PC-9 (cell line): ENCODE measurements around the gene MSI2. TPM values are rescaled to one million over a fixed set of nuclear protein-coding genes. Genes with fewer than 3 reads are reported as not detected.

Source experiments
- BruUV-seq: library from RNA; stranded (reverse); fragments of 400-500 nt; replicated peaks from 2 replicates; lab custom pipeline; 2021; lab: Mats Ljungman, UMichigan
- CTCF ChIA-PET: fragments of 300-600 bp; sonication (Branson Sonifier 250); formaldehyde crosslinking; loops from one replicate; lab custom pipeline; 2022; ENCODE audit warnings: antibody characterized with exemption; lab: Charles Lee
- POLR2A ChIA-PET: fragments of 300-600 bp; sonication (Branson Sonifier 250); formaldehyde crosslinking; loops from one replicate; lab custom pipeline; 2022; ENCODE audit warnings: antibody characterized with exemption; ENCODE audit not compliant: unreplicated experiment; lab: Charles Lee
- DNase-seq, 2 experiments: peaks; one replicate each; pipeline versions ENCODE4 v3.0.0 to v3.0.0-alpha.2; 2015 to 2022; ENCODE audit warnings: mixed read lengths in 1 of 2
- H2AFZ ChIP-seq: fragments of 200-600 bp; sonication (generic); 2 replicates; pipeline ENCODE4 v1.8.1; 2017; ENCODE audit warnings: antibody characterized with exemption
- H3F3A ChIP-seq: fragments of 200-600 bp; sonication (generic); 2 replicates; pipeline ENCODE4 v1.8.1; 2017; ENCODE audit warnings: antibody characterized with exemption, mild to moderate bottlenecking, low read depth; ENCODE audit not compliant: insufficient read depth
- H3K27ac ChIP-seq: fragments of 200-600 bp; sonication (generic); 2 replicates; pipeline ENCODE4 v1.6.1; 2016; ENCODE audit warnings: mixed run types
- H3K27me3 ChIP-seq: fragments of 200-600 bp; sonication (generic); 2 replicates; pipeline ENCODE4 v1.6.1; 2016; ENCODE audit warnings: low read depth, mixed run types; ENCODE audit not compliant: insufficient read depth
- H3K36me3 ChIP-seq: fragments of 200-600 bp; sonication (generic); 2 replicates; pipeline ENCODE4 v1.6.1; 2016; ENCODE audit warnings: low read depth, mixed run types
- H3K4me1 ChIP-seq: fragments of 200-600 bp; sonication (generic); replicated peaks from 2 replicates; pipeline ENCODE4 v1.6.1; 2016; ENCODE audit warnings: mixed run types; ENCODE audit not compliant: insufficient read depth
- H3K4me2 ChIP-seq: fragments of 200-600 bp; sonication (generic); 2 replicates; pipeline ENCODE4 v1.6.1; 2017; ENCODE audit warnings: mixed run types
- H3K4me3 ChIP-seq: fragments of 200-600 bp; sonication (generic); 2 replicates; pipeline ENCODE4 v1.6.1; 2016; ENCODE audit warnings: mixed run types
- H3K79me2 ChIP-seq: fragments of 200-600 bp; sonication (generic); 2 replicates; pipeline ENCODE4 v1.6.1; 2017; ENCODE audit warnings: low read depth, mixed run types
- H3K9me2 ChIP-seq: fragments of 200-600 bp; sonication (generic); 2 replicates; pipeline ENCODE4 v1.8.1; 2017; ENCODE audit warnings: mild to moderate bottlenecking; ENCODE audit not compliant: insufficient read depth
- H3K9me3 ChIP-seq: fragments of 200-600 bp; sonication (generic); 2 replicates; pipeline ENCODE4 v1.8.1; 2016; ENCODE audit warnings: low read depth; ENCODE audit not compliant: insufficient read depth
- H4K20me1 ChIP-seq: fragments of 200-600 bp; sonication (generic); 2 replicates; pipeline ENCODE4 v1.8.1; 2017; ENCODE audit not compliant: insufficient read depth
- EZH2 ChIP-seq: fragments of 200-600 bp; sonication (generic); IDR thresholded peaks from 2 replicates; pipeline ENCODE4 v1.8.0; 2017; ENCODE audit warnings: antibody characterized with exemption, low read depth
- intact Hi-C: fragments of 100-400 bp; cut with micrococcal nuclease; formaldehyde crosslinking; loops from one replicate; pipeline ENCODE4 v1.10.0; 2022; ENCODE audit not compliant: unreplicated experiment
- total RNA-seq: library from RNA; stranded (reverse); gene quantifications from 2 replicates; pipeline ENCODE4 v1.2.3, GENCODE V29; 2021
- TF ChIP-seq, protein P1 (sequence below): fragments of 200-600 bp; sonication (generic); conservative IDR thresholded peaks from 2 replicates; pipeline ENCODE4 v1.6.1; 2017; ENCODE audit warnings: mixed run types, antibody characterized with exemption, mild to moderate bottlenecking, moderate library complexity

Gene MSI2
- total RNA-seq, 1 experiment from 2014 or later = 15.7 TPM

DNA sequence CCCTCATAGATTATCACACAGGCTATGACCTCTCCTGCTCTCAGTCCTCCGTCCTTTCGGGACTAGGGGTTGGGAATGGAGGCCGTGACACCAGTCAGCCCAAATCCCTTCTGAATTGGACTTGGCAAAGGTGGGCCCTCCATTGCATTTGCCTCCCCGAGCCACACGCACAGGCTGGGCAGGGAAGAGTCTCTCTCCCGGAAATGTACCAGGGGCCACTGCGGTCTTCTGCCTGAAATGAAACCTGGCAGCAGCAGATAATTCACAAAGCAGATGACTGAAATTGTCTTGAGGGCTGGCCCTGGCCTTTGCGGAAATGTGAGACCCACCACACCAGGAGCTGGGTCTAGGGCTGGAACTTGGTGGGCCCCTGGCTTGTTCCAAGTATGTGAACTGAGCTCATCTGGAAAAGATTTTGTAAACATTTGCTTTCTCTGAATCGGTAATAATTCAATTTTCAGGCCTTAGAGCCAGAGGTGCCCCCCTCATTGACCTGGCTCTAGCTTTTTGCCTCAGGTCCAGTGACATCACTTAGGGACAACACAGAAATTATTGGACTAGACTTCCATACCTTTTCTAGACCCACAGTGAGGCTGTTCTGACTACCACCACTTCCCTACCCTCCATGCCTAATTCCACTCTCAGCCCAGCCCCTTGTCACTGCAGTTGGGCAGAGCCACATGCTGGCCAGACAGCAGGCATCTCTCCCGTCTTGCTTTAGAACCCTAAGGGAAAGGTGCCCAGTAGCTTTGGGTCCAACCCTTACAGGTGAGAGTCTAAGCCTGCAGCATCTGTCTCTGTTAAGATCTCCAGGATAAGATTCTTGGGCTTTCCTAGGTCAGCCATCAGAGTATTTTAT is 413.6 kb downstream of the MSI2 start:
- H3K4me1 ChIP-seq = no peaks in the 10 kb centered on the region
- no peaks in the 10 kb centered on the region for H3K36me3 ChIP-seq
- no peaks in the 10 kb centered on the region for H4K20me1 ChIP-seq
- H3K9me2 ChIP-seq = no peaks in the 10 kb centered on the region
- peaks cover 3% of the 10 kb centered on the region; the same call in 1 of the 2 replicates for H3K27me3 ChIP-seq
- no peaks in the 10 kb centered on the region for H3K9me3 ChIP-seq
- no TSS peak for BruUV-seq
- H3K27ac ChIP-seq = no peak overlapping the region
- no peak overlapping the region for H3K4me3 ChIP-seq
- H3F3A ChIP-seq = no peaks in the 10 kb centered on the region
- no peak overlapping the region for H3K4me2 ChIP-seq
- ChIA-PET CTCF (no interaction called here), POLR2A (no interaction called here)
- intact Hi-C loops = loop anchor here (5.0 to 10.0 kb wide), 2 partner anchors 327 to 535 kb away; no protein-coding TSS in a partner anchor
- H3K79me2 ChIP-seq = no peaks in the 10 kb centered on the region
- H2AFZ ChIP-seq = no peak overlapping the region
- DNase-seq = no peak
- no peak for TF ChIP-seq EZH2
- TF ChIP-seq, protein P1, sequence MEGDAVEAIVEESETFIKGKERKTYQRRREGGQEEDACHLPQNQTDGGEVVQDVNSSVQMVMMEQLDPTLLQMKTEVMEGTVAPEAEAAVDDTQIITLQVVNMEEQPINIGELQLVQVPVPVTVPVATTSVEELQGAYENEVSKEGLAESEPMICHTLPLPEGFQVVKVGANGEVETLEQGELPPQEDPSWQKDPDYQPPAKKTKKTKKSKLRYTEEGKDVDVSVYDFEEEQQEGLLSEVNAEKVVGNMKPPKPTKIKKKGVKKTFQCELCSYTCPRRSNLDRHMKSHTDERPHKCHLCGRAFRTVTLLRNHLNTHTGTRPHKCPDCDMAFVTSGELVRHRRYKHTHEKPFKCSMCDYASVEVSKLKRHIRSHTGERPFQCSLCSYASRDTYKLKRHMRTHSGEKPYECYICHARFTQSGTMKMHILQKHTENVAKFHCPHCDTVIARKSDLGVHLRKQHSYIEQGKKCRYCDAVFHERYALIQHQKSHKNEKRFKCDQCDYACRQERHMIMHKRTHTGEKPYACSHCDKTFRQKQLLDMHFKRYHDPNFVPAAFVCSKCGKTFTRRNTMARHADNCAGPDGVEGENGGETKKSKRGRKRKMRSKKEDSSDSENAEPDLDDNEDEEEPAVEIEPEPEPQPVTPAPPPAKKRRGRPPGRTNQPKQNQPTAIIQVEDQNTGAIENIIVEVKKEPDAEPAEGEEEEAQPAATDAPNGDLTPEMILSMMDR = no peak

DNA sequence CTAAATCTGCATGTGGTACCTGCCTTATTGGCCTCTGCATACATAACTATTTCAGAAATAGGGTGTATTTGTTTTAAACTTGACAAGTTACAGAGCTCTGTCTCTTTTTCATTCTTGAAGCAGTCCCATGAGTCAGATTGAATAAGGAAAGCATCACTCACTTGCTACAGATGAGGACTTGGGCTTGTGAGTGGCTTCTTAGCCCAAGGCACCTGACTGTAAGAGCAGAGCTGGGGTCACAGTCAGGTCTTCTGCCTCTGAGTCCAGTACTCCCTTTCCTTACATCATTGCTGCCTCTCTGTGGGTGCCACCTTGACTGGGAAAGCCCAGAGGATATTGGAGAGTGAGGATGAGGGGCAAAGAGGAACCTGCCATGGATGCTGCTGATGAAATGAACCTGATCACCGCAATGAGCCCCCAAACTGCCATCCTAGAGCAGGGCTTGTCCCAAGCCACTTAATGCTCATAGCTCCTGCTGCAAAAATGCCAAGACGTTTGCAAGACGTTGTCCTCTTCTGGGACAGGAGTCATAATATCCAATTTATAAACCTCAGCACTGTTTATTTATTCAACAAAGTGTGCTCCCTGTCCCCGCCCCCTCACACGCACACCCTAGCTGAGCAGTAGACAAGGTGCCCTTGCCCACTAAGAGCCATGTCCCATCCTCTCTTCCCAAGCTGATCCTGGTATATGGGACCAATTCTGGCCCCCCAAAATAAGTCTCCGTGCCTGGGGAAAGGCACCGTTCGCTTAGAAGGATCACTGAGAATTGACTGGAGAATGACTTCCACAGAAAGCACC is 414.6 kb downstream of the MSI2 start:
- intact Hi-C loops = loop anchor here (5.0 to 10.0 kb wide), 2 partner anchors 326 to 536 kb away; no protein-coding TSS in a partner anchor
- POLR2A ChIA-PET = no interaction called here
- no peak for DNase-seq

More for the DNA sequence above, 414.6 kb downstream of the MSI2 start:
- H3K4me1 ChIP-seq = no peaks in the 10 kb centered on the region
- peaks cover 3% of the 10 kb centered on the region; the same call in 1 of the 2 replicates for H3K27me3 ChIP-seq
- H3K36me3 ChIP-seq = no peaks in the 10 kb centered on the region
- no peaks in the 10 kb centered on the region for H3K79me2 ChIP-seq
- no peak overlapping the region for H3K4me2 ChIP-seq
- no peak overlapping the region for H2AFZ ChIP-seq
- H3K9me2 ChIP-seq = no peaks in the 10 kb centered on the region
- no peaks in the 10 kb centered on the region for H3F3A ChIP-seq
- no peaks in the 10 kb centered on the region for H4K20me1 ChIP-seq
- TF ChIP-seq, protein P1 = no peak
- no peak for TF ChIP-seq EZH2
- no peaks in the 10 kb centered on the region for H3K9me3 ChIP-seq
- CTCF ChIA-PET = interaction anchor here (1.1 kb wide), 1 partner anchor 428 kb away, joined by 5 read pairs; no protein-coding TSS in a partner anchor
- no peak overlapping the region for H3K27ac ChIP-seq
- no peak overlapping the region for H3K4me3 ChIP-seq
- BruUV-seq = no TSS peak
